Measurements from ENCODE around the gene CDK18. TPM values are rescaled to one million over a fixed set of nuclear protein-coding genes. Genes with fewer than 3 reads are reported as not detected.

Gene CDK18
- total RNA-seq, 1 donor from 2014 or later = 17.8 TPM

GRCh38 chr1:205502111-205502810 lies 2.2 kb upstream of the CDK18 start:
- no peaks in the 10 kb centered on the region for H3K36me3 Mint-ChIP-seq (ENCODE audit: low read depth, unreplicated experiment)
- DNase-seq (ENCODE audit: low read depth) = no peak
- Histone ChIP-seq H3K4me1 (ENCODE audit: insufficient read depth, low read length) (peaks cover 5% of the 10 kb centered on the region), H2AFZ (ENCODE audit: low read depth, low read length) (no peak overlapping the region), H3K27ac (ENCODE audit: low read depth, low read length) (no peak overlapping the region), H3K4me2 (ENCODE audit: low read length) (no peak overlapping the region), H3K27me3 (ENCODE audit: insufficient read depth, low read length) (peaks cover 31% of the 10 kb centered on the region), H3K9ac (ENCODE audit: low read length) (no peak overlapping the region), H3K36me3 (ENCODE audit: insufficient read depth, low read length) (no peaks in the 10 kb centered on the region), H4K20me1 (ENCODE audit: insufficient read depth, low read length) (no peaks in the 10 kb centered on the region), H3K9me3 (ENCODE audit: insufficient read depth, low read depth, low read length) (peaks cover 2% of the 10 kb centered on the region), H3K79me2 (ENCODE audit: insufficient read depth, low read length) (no peaks in the 10 kb centered on the region), H3K4me3 (ENCODE audit: insufficient read depth, low read depth, low read length) (no peak overlapping the region)
- TF ChIP-seq EZH2 (IDR thresholded peaks at IDR 0.05; ENCODE audit: insufficient read depth, low read length) (no peak), CTCF (IDR thresholded peaks at IDR 0.05; ENCODE audit: insufficient read depth, low read depth, low read length) (no peak)
- H3K4me1 Mint-ChIP-seq (ENCODE audit: low read depth, unreplicated experiment) = peaks cover 9% of the 10 kb centered on the region
- FAIRE-seq = no peak
- H3K4me3 Mint-ChIP-seq (ENCODE audit: unreplicated experiment) = no peak overlapping the region
- no peaks in the 10 kb centered on the region for H3K9me3 Mint-ChIP-seq (ENCODE audit: unreplicated experiment)
- no peak overlapping the region for H3K27ac Mint-ChIP-seq (ENCODE audit: unreplicated experiment)
- peaks cover 18% of the 10 kb centered on the region for H3K27me3 Mint-ChIP-seq (ENCODE audit: low read depth, unreplicated experiment)

GRCh38 chr1:205502992-205503391 lies 1.5 kb upstream of the CDK18 start:
- H3K4me1 Mint-ChIP-seq (ENCODE audit: low read depth, unreplicated experiment) = peaks cover 10% of the 10 kb centered on the region
- no peak overlapping the region for H3K9ac ChIP-seq (ENCODE audit: low read length)
- peaks cover 13% of the 10 kb centered on the region for H3K27me3 Mint-ChIP-seq (ENCODE audit: low read depth, unreplicated experiment)
- no peaks in the 10 kb centered on the region for H3K36me3 Mint-ChIP-seq (ENCODE audit: low read depth, unreplicated experiment)
- H3K9me3 Mint-ChIP-seq (ENCODE audit: unreplicated experiment) = no peaks in the 10 kb centered on the region
- H3K36me3 ChIP-seq (ENCODE audit: insufficient read depth, low read length) = no peaks in the 10 kb centered on the region
- no peak overlapping the region for H3K4me3 ChIP-seq (ENCODE audit: insufficient read depth, low read depth, low read length)
- no peak overlapping the region for H3K4me3 Mint-ChIP-seq (ENCODE audit: unreplicated experiment)
- no peak overlapping the region for H3K27ac ChIP-seq (ENCODE audit: low read depth, low read length)
- no peaks in the 10 kb centered on the region for H4K20me1 ChIP-seq (ENCODE audit: insufficient read depth, low read length)
- peaks cover 25% of the 10 kb centered on the region for H3K27me3 ChIP-seq (ENCODE audit: insufficient read depth, low read length)
- peaks cover 5% of the 10 kb centered on the region for H3K4me1 ChIP-seq (ENCODE audit: insufficient read depth, low read length)
- no peak overlapping the region for H3K4me2 ChIP-seq (ENCODE audit: low read length)
- no peak overlapping the region for H3K27ac Mint-ChIP-seq (ENCODE audit: unreplicated experiment)
- no peaks in the 10 kb centered on the region for H3K79me2 ChIP-seq (ENCODE audit: insufficient read depth, low read length)
- no peak for TF ChIP-seq EZH2 (IDR thresholded peaks at IDR 0.05; ENCODE audit: insufficient read depth, low read length)
- TF ChIP-seq CTCF (IDR thresholded peaks at IDR 0.05; ENCODE audit: insufficient read depth, low read depth, low read length) = no peak
- H3K9me3 ChIP-seq (ENCODE audit: insufficient read depth, low read depth, low read length) = peaks cover 2% of the 10 kb centered on the region
- no peak for FAIRE-seq
- DNase-seq (ENCODE audit: low read depth) = no peak
- H2AFZ ChIP-seq (ENCODE audit: low read depth, low read length) = no peak overlapping the region

GRCh38 chr1:205505076-205505729 lies 734 bp downstream of the CDK18 start:
- peaks cover 22% of the 10 kb centered on the region for H3K27me3 ChIP-seq (ENCODE audit: insufficient read depth, low read length)
- H3K9ac ChIP-seq (ENCODE audit: low read length) = peak overlapping the region; percentile 21
- no peaks in the 10 kb centered on the region for H3K36me3 ChIP-seq (ENCODE audit: insufficient read depth, low read length)
- H3K4me2 ChIP-seq (ENCODE audit: low read length) = peak overlapping the region; percentile 87
- H3K79me2 ChIP-seq (ENCODE audit: insufficient read depth, low read length) = no peaks in the 10 kb centered on the region
- H3K9me3 ChIP-seq (ENCODE audit: insufficient read depth, low read depth, low read length) = peaks cover 2% of the 10 kb centered on the region
- H3K27ac Mint-ChIP-seq (ENCODE audit: unreplicated experiment) = peak overlapping the region; percentile 77
- H3K4me1 ChIP-seq (ENCODE audit: insufficient read depth, low read length) = peaks cover 5% of the 10 kb centered on the region
- H3K27me3 Mint-ChIP-seq (ENCODE audit: low read depth, unreplicated experiment) = peaks cover 10% of the 10 kb centered on the region
- H2AFZ ChIP-seq (ENCODE audit: low read depth, low read length) = peak overlapping the region; percentile 78
- no peaks in the 10 kb centered on the region for H3K9me3 Mint-ChIP-seq (ENCODE audit: unreplicated experiment)
- peak overlapping the region; percentile 46 for H3K4me3 ChIP-seq (ENCODE audit: insufficient read depth, low read depth, low read length)
- peak overlapping the region; percentile 87 for H3K4me3 Mint-ChIP-seq (ENCODE audit: unreplicated experiment)
- H4K20me1 ChIP-seq (ENCODE audit: insufficient read depth, low read length) = no peaks in the 10 kb centered on the region
- H3K36me3 Mint-ChIP-seq (ENCODE audit: low read depth, unreplicated experiment) = no peaks in the 10 kb centered on the region
- H3K4me1 Mint-ChIP-seq (ENCODE audit: low read depth, unreplicated experiment) = peaks cover 12% of the 10 kb centered on the region
- no peak overlapping the region for H3K27ac ChIP-seq (ENCODE audit: low read depth, low read length)
- FAIRE-seq = no peak
- no peak for TF ChIP-seq CTCF (IDR thresholded peaks at IDR 0.05; ENCODE audit: insufficient read depth, low read depth, low read length)
- TF ChIP-seq EZH2 (IDR thresholded peaks at IDR 0.05; ENCODE audit: insufficient read depth, low read length) = peak; percentile 32
- no peak for DNase-seq (ENCODE audit: low read depth)

Data from astrocyte (in vitro differentiated cells and primary cell).